Uterus (tissue), 2 donors: ENCODE measurements around the gene TTPAL.

ENCODE experiments used
- CTCF ChIP-seq, 4 experiments: fragments of 200-600 bp in 2 of 4; fragments of 450-650 bp in 2 of 4; sonication (generic) in 2 of 4; IDR thresholded peaks; one replicate each; pipeline ENCODE4 v1.5.1; 2016 to 2019; ENCODE audit warnings: antibody characterized with exemption in 4 of 4, mild to moderate bottlenecking in 2 of 4, moderate library complexity in 1 of 4
- POLR2A ChIP-seq, 2 donors: fragments of 450-650 bp; IDR thresholded peaks; one replicate each; pipeline ENCODE4 v1.6.1; 2016; ENCODE audit warnings: antibody characterized with exemption in 2 of 2, mild to moderate bottlenecking in 1 of 2, moderate library complexity in 1 of 2

DNA sequence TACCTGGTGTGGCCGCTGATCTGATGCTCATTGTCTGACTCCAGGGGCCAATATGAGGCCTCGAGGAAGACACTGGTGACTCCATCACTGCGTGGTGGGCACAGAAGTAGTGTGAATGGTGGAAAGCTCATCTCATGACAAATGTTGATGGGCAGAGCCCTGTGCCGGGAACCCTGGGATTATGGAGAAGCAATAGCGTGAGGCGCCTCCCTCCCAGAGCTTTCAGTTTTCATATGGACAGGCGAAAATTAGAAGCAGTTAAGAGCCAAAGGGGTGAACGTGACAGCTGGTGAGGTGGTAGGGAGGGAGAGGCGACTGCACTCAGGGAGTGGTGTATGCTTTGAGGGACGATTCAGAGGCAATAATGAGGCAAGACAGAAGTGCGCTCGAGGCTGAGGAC, 39.3 kb upstream of the TTPAL start:
- no peak for TF ChIP-seq CTCF (IDR thresholded peaks at IDR 0.05)
- TF ChIP-seq POLR2A (IDR thresholded peaks at IDR 0.05) = no peak
